ENCODE data around the gene SLC39A2.

SLC39A2 gene

GRCh38 chr14:21050597-21050996 lies 51.5 kb downstream of the SLC39A2 start:
- Histone ChIP-seq H3K9me3 (ENCODE audit: control insufficient read depth, insufficient read depth, low read depth, low read length) (no peaks in the 10 kb centered on the region), H3K4me1 (ENCODE audit: control insufficient read depth, insufficient read depth, low read length) (no peaks in the 10 kb centered on the region), H3K36me3 (ENCODE audit: control insufficient read depth in 2 of 2, insufficient read depth in 1 of 2, low read length in 2 of 2) (no peaks in the 10 kb centered on the region), H3K4me3 (ENCODE audit: low read depth, low read length) (no peak overlapping the region), H3K27ac (ENCODE audit: extremely low read depth, low read depth, low read length) (no peak overlapping the region)
- CTCF ChIA-PET = interaction anchor here (0.5 to 2.0 kb wide), 7 partner anchors 10 to 243 kb away, joined by 3 to 6 read pairs (median 4); no protein-coding TSS in a partner anchor
- POLR2A ChIA-PET = no interaction called here
- TF ChIP-seq ZNF596 (tag by site-specific recombination; IDR thresholded peaks at IDR 0.05) = no peak
- no peak for TF ChIP-seq ZNF404 (tag by site-specific recombination; IDR thresholded peaks at IDR 0.05)
- TF ChIP-seq, protein P1, sequence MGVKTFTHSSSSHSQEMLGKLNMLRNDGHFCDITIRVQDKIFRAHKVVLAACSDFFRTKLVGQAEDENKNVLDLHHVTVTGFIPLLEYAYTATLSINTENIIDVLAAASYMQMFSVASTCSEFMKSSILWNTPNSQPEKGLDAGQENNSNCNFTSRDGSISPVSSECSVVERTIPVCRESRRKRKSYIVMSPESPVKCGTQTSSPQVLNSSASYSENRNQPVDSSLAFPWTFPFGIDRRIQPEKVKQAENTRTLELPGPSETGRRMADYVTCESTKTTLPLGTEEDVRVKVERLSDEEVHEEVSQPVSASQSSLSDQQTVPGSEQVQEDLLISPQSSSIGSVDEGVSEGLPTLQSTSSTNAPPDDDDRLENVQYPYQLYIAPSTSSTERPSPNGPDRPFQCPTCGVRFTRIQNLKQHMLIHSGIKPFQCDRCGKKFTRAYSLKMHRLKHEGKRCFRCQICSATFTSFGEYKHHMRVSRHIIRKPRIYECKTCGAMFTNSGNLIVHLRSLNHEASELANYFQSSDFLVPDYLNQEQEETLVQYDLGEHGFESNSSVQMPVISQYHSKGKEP (tag by site-specific recombination; IDR thresholded peaks at IDR 0.05) = no peak
- no peak for TF ChIP-seq ZXDB (tag by site-specific recombination; IDR thresholded peaks at IDR 0.05)
- TF ChIP-seq ZNF560 (tag by site-specific recombination; IDR thresholded peaks at IDR 0.05; ENCODE audit: borderline replicate concordance) = no peak
- TF ChIP-seq, protein P2, sequence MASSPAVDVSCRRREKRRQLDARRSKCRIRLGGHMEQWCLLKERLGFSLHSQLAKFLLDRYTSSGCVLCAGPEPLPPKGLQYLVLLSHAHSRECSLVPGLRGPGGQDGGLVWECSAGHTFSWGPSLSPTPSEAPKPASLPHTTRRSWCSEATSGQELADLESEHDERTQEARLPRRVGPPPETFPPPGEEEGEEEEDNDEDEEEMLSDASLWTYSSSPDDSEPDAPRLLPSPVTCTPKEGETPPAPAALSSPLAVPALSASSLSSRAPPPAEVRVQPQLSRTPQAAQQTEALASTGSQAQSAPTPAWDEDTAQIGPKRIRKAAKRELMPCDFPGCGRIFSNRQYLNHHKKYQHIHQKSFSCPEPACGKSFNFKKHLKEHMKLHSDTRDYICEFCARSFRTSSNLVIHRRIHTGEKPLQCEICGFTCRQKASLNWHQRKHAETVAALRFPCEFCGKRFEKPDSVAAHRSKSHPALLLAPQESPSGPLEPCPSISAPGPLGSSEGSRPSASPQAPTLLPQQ (tag by site-specific recombination; IDR thresholded peaks at IDR 0.05) = no peak
- no peak for TF ChIP-seq BCL11A (tag by site-specific recombination; IDR thresholded peaks at IDR 0.05; ENCODE audit: low read depth)
- TF ChIP-seq ZNF132 (tag by site-specific recombination; IDR thresholded peaks at IDR 0.05; ENCODE audit: borderline replicate concordance) = no peak
- no peak for TF ChIP-seq ZSCAN18 (tag by site-specific recombination; IDR thresholded peaks at IDR 0.05)
- no peak for TF ChIP-seq SP2 (tag by site-specific recombination; IDR thresholded peaks at IDR 0.05)
